WTC11 (cell line): ENCODE results near the gene SLC25A10. TPM values are rescaled to one million over a fixed set of nuclear protein-coding genes. Genes with fewer than 3 reads are reported as not detected.
A peak's percentile ranks its signal among the peaks of the same experiment; 100 is the strongest.

Source experiments
- ATAC-seq: fragments of 200-7000 bp; cut with Tn5 transposase; 2 replicates; pipeline ENCODE4 v1.10.0; 2021; ENCODE audit warnings: mild to moderate bottlenecking, moderate library complexity
- CTCF ChIA-PET: fragments of 300-600 bp; sonication (Branson Sonifier 250); formaldehyde crosslinking; loops from one replicate; lab custom pipeline; 2021; ENCODE audit warnings: antibody characterized with exemption; lab: Charles Lee
- POLR2A ChIA-PET: fragments of 350-600 bp; sonication (Branson Sonifier 250); formaldehyde crosslinking; loops from one replicate; lab custom pipeline; 2021; ENCODE audit warnings: antibody characterized with exemption; lab: Charles Lee
- DNase-seq: peaks from one replicate; pipeline ENCODE4 v3.0.0; 2021; ENCODE audit warnings: low spot score
- H3K27ac Mint-ChIP-seq: 2 replicates; pipeline ENCODE4 v1.8.0; 2021; ENCODE audit warnings: mixed read lengths
- H3K27me3 Mint-ChIP-seq: 2 replicates; pipeline ENCODE4 v1.8.0; 2021; ENCODE audit warnings: low read depth, mild to moderate bottlenecking, moderate library complexity, mixed read lengths
- H3K36me3 Mint-ChIP-seq: 2 replicates; pipeline ENCODE4 v1.8.0; 2021; ENCODE audit warnings: mixed read lengths
- H3K4me1 Mint-ChIP-seq: 2 replicates; pipeline ENCODE4 v1.8.0; 2022; ENCODE audit warnings: mixed read lengths
- H3K4me3 Mint-ChIP-seq: 2 replicates; pipeline ENCODE4 v1.8.0; 2021; ENCODE audit warnings: mild to moderate bottlenecking, moderate library complexity, mixed read lengths
- H3K9me3 Mint-ChIP-seq: 2 replicates; pipeline ENCODE4 v1.8.0; 2021; ENCODE audit warnings: mixed read lengths
- EMX1 ChIP-seq: fragments of 250-450 bp; sonication (Bioruptor Pico); IDR thresholded peaks from 2 replicates; pipeline ENCODE4 v1.8.0; 2021; ENCODE audit warnings: mild to moderate bottlenecking
- ERG ChIP-seq: fragments of 250-450 bp; sonication (Bioruptor Pico); IDR thresholded peaks from 2 replicates; pipeline ENCODE4 v1.8.0; 2021; ENCODE audit warnings: mild to moderate bottlenecking
- ESRRA ChIP-seq: sonication (generic); formaldehyde crosslinking; IDR thresholded peaks from 2 replicates; pipeline ENCODE4 v1.8.1; 2022; ENCODE audit warnings: mild to moderate bottlenecking, missing genetic modification reagents, borderline replicate concordance
- FOXP1 ChIP-seq: sonication (generic); formaldehyde crosslinking; IDR thresholded peaks from 2 replicates; pipeline ENCODE4 v1.8.0; 2022; ENCODE audit warnings: missing genetic modification reagents, mild to moderate bottlenecking, moderate library complexity, borderline replicate concordance
- JUN ChIP-seq: sonication (generic); formaldehyde crosslinking; IDR thresholded peaks from 2 replicates; pipeline ENCODE4 v1.8.0; 2023; ENCODE audit warnings: mild to moderate bottlenecking, missing genetic modification reagents
- NR2C2 ChIP-seq: sonication (generic); formaldehyde crosslinking; IDR thresholded peaks from 2 replicates; pipeline ENCODE4 v1.8.0; 2022; ENCODE audit warnings: mild to moderate bottlenecking, missing genetic modification reagents
- PRDM15 ChIP-seq: sonication (generic); formaldehyde crosslinking; IDR thresholded peaks from 2 replicates; pipeline ENCODE4 v1.8.0; 2022; ENCODE audit warnings: missing genetic modification reagents
- SMAD3 ChIP-seq: sonication (generic); formaldehyde crosslinking; IDR thresholded peaks from 2 replicates; pipeline ENCODE4 v1.8.0; 2022; ENCODE audit warnings: missing genetic modification reagents, mild to moderate bottlenecking, borderline replicate concordance
- SOX15 ChIP-seq: fragments of 250-450 bp; sonication (Bioruptor Pico); IDR thresholded peaks from 2 replicates; pipeline ENCODE4 v1.9.0; 2021; ENCODE audit warnings: mild to moderate bottlenecking
- ZBTB21 ChIP-seq: sonication (generic); formaldehyde crosslinking; IDR thresholded peaks from 2 replicates; pipeline ENCODE4 v1.8.1; 2023; ENCODE audit warnings: mild to moderate bottlenecking, missing genetic modification reagents, borderline replicate concordance
- ZBTB43 ChIP-seq: sonication (generic); formaldehyde crosslinking; IDR thresholded peaks from 2 replicates; pipeline ENCODE4 v1.8.1; 2023; ENCODE audit warnings: mild to moderate bottlenecking, missing genetic modification reagents
- ZNF671 ChIP-seq: fragments of 250-450 bp; sonication (Bioruptor Pico); IDR thresholded peaks from 2 replicates; pipeline ENCODE4 v1.8.0; 2021; ENCODE audit warnings: mild to moderate bottlenecking
- total RNA-seq: library from RNA; stranded (reverse); gene quantifications from 3 replicates; pipeline ENCODE4 v1.2.3, GENCODE V29; 2021
- TF ChIP-seq, protein P1 (sequence below): sonication (generic); formaldehyde crosslinking; IDR thresholded peaks from 2 replicates; pipeline ENCODE4 v1.8.1; 2023; ENCODE audit warnings: mild to moderate bottlenecking, missing genetic modification reagents
- TF ChIP-seq, protein P2 (sequence below): sonication (generic); formaldehyde crosslinking; IDR thresholded peaks from 2 replicates; pipeline ENCODE4 v1.8.1; 2022; ENCODE audit warnings: low read depth, missing genetic modification reagents, borderline replicate concordance
- TF ChIP-seq, protein P3 (sequence below): sonication (generic); formaldehyde crosslinking; IDR thresholded peaks from 2 replicates; pipeline ENCODE4 v1.8.1; 2023; ENCODE audit warnings: mild to moderate bottlenecking, missing genetic modification reagents, moderate library complexity
- TF ChIP-seq, protein P4 (sequence below): sonication (generic); formaldehyde crosslinking; IDR thresholded peaks from 2 replicates; pipeline ENCODE4 v1.8.0; 2022; ENCODE audit warnings: mild to moderate bottlenecking, missing genetic modification reagents
- TF ChIP-seq, protein P5 (sequence below): sonication (generic); formaldehyde crosslinking; IDR thresholded peaks from 2 replicates; pipeline ENCODE4 v1.8.1; 2022; ENCODE audit warnings: low read depth, mild to moderate bottlenecking, moderate library complexity, missing genetic modification reagents, borderline replicate concordance

SLC25A10 gene
- total RNA-seq, 1 experiment from 2014 or later = 38.7 TPM

DNA sequence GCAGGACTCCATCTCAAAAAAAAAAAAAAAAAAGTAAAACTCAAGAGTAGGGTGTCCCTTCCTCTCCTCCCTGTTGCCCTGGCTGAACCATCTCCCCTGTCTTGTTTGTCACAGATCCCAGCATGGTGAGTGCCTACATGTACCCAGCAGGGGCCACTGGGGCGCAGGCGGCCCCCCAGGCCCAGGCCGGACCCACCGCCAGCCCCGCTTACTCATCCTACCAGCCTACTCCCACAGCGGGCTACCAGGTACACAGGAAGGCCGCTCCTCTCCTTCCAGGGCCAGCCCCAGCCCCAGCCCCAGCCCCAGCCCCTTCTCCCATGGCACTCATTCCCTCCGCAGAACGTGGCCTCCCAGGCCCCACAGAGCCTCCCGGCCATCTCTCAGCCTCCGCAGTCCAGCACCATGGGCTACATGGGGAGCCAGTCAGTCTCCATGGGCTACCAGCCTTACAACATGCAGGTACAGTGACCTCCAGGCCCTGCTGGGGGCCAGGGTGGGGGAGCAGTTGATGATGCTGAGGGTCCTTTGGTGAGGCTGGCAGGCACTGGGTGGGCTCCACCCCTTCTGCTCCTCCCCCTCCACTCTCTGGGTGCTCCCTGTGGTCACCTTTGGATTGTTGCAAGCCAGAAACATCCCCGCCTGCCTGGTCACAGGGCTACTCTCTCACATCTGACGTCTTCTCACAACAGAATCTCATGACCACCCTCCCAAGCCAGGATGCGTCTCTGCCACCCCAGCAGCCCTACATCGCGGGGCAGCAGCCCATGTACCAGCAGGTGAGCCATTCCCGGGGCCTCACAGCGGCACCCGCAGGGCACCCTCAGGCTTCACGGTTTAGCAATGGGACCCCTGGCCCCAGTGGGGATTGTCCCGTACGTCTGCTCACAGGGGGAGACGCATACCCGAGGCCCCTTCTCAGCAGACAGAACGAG lies 11.5 kb upstream of the SLC25A10 start:
- no peak for TF ChIP-seq ZBTB43 (CRISPR knock-in tag)

GRCh38 chr17:81701288-81702071 lies 10.6 kb upstream of the SLC25A10 start:
- H3K4me3 Mint-ChIP-seq = peak overlapping the region; percentile 98
- peak overlapping the region; percentile 70; the same call in 1 of the 2 replicates for H3K27ac Mint-ChIP-seq
- DNase-seq (no peak), ATAC-seq (peak; percentile 9)
- peaks cover 16% of the 10 kb centered on the region for H3K4me1 Mint-ChIP-seq
- no peaks in the 10 kb centered on the region for H3K9me3 Mint-ChIP-seq
- no peaks in the 10 kb centered on the region for H3K27me3 Mint-ChIP-seq
- peaks cover 52% of the 10 kb centered on the region for H3K36me3 Mint-ChIP-seq
- ChIA-PET CTCF (interaction anchor here (0.6 to 2.2 kb wide), 4 partner anchors 17 to 26 kb away, joined by 3 to 9 read pairs (median 7); partner anchors contain the start of genes ARL16 and HGS), POLR2A (interaction anchor here (2.3 kb wide), 1 partner anchor 10 kb away, joined by 11 read pairs; the partner anchor contains the start of gene SLC25A10)
- TF ChIP-seq ZBTB21 (CRISPR knock-in tag) (no peak), SOX15 (CRISPR knock-in tag) (no peak), PRDM15 (CRISPR knock-in tag) (no peak), SMAD3 (CRISPR knock-in tag) (no peak), EMX1 (CRISPR knock-in tag) (no peak), ESRRA (CRISPR knock-in tag) (no peak), JUN (CRISPR knock-in tag) (no peak), NR2C2 (CRISPR knock-in tag) (no peak), ZNF671 (no peak), ERG (CRISPR knock-in tag) (no peak), FOXP1 (CRISPR knock-in tag) (no peak)
- TF ChIP-seq, protein P1, sequence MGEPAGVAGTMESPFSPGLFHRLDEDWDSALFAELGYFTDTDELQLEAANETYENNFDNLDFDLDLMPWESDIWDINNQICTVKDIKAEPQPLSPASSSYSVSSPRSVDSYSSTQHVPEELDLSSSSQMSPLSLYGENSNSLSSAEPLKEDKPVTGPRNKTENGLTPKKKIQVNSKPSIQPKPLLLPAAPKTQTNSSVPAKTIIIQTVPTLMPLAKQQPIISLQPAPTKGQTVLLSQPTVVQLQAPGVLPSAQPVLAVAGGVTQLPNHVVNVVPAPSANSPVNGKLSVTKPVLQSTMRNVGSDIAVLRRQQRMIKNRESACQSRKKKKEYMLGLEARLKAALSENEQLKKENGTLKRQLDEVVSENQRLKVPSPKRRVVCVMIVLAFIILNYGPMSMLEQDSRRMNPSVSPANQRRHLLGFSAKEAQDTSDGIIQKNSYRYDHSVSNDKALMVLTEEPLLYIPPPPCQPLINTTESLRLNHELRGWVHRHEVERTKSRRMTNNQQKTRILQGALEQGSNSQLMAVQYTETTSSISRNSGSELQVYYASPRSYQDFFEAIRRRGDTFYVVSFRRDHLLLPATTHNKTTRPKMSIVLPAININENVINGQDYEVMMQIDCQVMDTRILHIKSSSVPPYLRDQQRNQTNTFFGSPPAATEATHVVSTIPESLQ (CRISPR knock-in tag) = no peak
- TF ChIP-seq, protein P2, sequence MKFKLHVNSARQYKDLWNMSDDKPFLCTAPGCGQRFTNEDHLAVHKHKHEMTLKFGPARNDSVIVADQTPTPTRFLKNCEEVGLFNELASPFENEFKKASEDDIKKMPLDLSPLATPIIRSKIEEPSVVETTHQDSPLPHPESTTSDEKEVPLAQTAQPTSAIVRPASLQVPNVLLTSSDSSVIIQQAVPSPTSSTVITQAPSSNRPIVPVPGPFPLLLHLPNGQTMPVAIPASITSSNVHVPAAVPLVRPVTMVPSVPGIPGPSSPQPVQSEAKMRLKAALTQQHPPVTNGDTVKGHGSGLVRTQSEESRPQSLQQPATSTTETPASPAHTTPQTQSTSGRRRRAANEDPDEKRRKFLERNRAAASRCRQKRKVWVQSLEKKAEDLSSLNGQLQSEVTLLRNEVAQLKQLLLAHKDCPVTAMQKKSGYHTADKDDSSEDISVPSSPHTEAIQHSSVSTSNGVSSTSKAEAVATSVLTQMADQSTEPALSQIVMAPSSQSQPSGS = no peak
- TF ChIP-seq, protein P3, sequence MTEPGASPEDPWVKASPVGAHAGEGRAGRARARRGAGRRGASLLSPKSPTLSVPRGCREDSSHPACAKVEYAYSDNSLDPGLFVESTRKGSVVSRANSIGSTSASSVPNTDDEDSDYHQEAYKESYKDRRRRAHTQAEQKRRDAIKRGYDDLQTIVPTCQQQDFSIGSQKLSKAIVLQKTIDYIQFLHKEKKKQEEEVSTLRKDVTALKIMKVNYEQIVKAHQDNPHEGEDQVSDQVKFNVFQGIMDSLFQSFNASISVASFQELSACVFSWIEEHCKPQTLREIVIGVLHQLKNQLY = no peak
- TF ChIP-seq, protein P4, sequence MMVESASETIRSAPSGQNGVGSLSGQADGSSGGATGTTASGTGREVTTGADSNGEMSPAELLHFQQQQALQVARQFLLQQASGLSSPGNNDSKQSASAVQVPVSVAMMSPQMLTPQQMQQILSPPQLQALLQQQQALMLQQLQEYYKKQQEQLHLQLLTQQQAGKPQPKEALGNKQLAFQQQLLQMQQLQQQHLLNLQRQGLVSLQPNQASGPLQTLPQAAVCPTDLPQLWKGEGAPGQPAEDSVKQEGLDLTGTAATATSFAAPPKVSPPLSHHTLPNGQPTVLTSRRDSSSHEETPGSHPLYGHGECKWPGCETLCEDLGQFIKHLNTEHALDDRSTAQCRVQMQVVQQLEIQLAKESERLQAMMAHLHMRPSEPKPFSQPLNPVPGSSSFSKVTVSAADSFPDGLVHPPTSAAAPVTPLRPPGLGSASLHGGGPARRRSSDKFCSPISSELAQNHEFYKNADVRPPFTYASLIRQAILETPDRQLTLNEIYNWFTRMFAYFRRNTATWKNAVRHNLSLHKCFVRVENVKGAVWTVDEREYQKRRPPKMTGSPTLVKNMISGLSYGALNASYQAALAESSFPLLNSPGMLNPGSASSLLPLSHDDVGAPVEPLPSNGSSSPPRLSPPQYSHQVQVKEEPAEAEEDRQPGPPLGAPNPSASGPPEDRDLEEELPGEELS = no peak
- TF ChIP-seq, protein P5, sequence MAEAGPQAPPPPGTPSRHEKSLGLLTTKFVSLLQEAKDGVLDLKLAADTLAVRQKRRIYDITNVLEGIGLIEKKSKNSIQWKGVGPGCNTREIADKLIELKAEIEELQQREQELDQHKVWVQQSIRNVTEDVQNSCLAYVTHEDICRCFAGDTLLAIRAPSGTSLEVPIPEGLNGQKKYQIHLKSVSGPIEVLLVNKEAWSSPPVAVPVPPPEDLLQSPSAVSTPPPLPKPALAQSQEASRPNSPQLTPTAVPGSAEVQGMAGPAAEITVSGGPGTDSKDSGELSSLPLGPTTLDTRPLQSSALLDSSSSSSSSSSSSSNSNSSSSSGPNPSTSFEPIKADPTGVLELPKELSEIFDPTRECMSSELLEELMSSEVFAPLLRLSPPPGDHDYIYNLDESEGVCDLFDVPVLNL (CRISPR knock-in tag) = no peak

More for the DNA sequence above, 11.5 kb upstream of the SLC25A10 start:
- Mint-ChIP-seq H3K4me1 (peaks cover 16% of the 10 kb centered on the region), H3K9me3 (no peaks in the 10 kb centered on the region), H3K4me3 (0 out of 2 replicates have a peak overlapping the region, but pooled peaks have one; percentile 17), H3K36me3 (peaks cover 43% of the 10 kb centered on the region), H3K27ac (peak overlapping the region; percentile 70), H3K27me3 (no peaks in the 10 kb centered on the region)
- CTCF ChIA-PET = no interaction called here
- no peak for DNase-seq
- ATAC-seq = no peak
- POLR2A ChIA-PET = no interaction called here
